ENCODE results near the gene CEBPB. TPM values are rescaled to one million over a fixed set of nuclear protein-coding genes. Genes with fewer than 3 reads are reported as not detected.
"Not testable (repeated sequence)": the region's sequence is repeated elsewhere in the genome, so short reads cannot be mapped to it uniquely, and the experiment has no call there.

The CEBPB gene
- total RNA-seq, 1 experiment from 2014 or later: 183 TPM

DNA sequence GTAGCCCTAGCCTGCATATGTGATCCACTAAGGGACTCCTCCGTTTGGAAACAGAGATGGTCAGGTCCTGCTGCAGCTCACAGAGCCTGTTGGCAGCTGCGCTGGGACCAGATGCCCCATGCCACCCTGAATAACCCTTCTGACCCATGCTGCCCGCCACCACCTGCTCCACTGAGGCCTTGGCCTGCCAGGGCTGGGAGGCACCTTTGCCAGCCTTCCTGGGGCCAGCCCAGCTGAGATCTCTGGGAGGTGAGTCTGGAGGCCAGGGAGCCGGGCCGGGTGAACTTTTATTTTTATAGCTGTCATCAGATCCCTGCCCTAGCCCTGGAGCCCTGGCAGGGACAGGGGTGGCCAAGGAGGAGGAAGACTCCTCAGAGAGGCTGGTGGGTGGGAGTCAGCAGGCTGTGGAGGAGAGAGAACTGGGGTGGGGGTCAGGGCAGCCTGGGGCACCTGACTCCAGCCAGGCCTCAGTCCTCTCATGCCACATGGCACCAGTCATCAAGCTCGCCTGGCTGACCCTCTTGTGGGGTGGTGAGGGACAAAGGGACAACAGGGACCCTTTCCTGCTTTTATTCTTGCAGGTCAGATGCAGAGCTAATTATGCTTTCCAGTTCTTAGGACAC, 10.0 kb downstream of the CEBPB start:
- Mint-ChIP-seq H3K27me3 (ENCODE audit: insufficient read depth, unreplicated experiment) (no peaks in the 10 kb centered on the region), H3K9me3 (ENCODE audit: unreplicated experiment) (peaks cover 10% of the 10 kb centered on the region), H3K4me3 (ENCODE audit: unreplicated experiment) (no peak overlapping the region), H3K4me1 (ENCODE audit: low read depth, unreplicated experiment) (peaks cover 7% of the 10 kb centered on the region), H3K27ac (ENCODE audit: unreplicated experiment) (no peak overlapping the region), H3K36me3 (ENCODE audit: insufficient read depth, unreplicated experiment) (peaks cover 21% of the 10 kb centered on the region)
- POLR2A ChIA-PET: interaction anchor here (0.6 to 0.8 kb wide), 3 partner anchors 10 to 16 kb away, joined by 3 to 9 read pairs (median 4); partner anchors contain the start of gene CEBPB
- H3K27me3 ChIP-seq (replicated peaks; ENCODE audit: control insufficient read depth, insufficient read depth, low read length): no peaks in the 10 kb centered on the region
- peaks cover 13% of the 10 kb centered on the region; the same call in 1 of the 2 replicates for H3K9me3 ChIP-seq
- H3K36me3 ChIP-seq (ENCODE audit: control insufficient read depth, insufficient read depth, low read length): no peaks in the 10 kb centered on the region
- H3K4me1 ChIP-seq: no peaks in the 10 kb centered on the region
- BruUV-seq (replicated peaks): no TSS peak
- intact Hi-C loops (cut with micrococcal nuclease; ENCODE audit: unreplicated experiment): no loop called here
- TF ChIP-seq, protein P1, sequence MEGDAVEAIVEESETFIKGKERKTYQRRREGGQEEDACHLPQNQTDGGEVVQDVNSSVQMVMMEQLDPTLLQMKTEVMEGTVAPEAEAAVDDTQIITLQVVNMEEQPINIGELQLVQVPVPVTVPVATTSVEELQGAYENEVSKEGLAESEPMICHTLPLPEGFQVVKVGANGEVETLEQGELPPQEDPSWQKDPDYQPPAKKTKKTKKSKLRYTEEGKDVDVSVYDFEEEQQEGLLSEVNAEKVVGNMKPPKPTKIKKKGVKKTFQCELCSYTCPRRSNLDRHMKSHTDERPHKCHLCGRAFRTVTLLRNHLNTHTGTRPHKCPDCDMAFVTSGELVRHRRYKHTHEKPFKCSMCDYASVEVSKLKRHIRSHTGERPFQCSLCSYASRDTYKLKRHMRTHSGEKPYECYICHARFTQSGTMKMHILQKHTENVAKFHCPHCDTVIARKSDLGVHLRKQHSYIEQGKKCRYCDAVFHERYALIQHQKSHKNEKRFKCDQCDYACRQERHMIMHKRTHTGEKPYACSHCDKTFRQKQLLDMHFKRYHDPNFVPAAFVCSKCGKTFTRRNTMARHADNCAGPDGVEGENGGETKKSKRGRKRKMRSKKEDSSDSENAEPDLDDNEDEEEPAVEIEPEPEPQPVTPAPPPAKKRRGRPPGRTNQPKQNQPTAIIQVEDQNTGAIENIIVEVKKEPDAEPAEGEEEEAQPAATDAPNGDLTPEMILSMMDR (IDR thresholded peaks at IDR 0.05; ENCODE audit: insufficient read depth in 1 of 2, low read depth in 1 of 2, low read length in 1 of 2, severe bottlenecking in 1 of 2, unreplicated experiment in 1 of 2): no peak
- DNase-seq: no peak
- H3K4me3 ChIP-seq (ENCODE audit: low read depth, low read length): no peak overlapping the region
- CTCF ChIA-PET: interaction anchor here (0.6 to 1.4 kb wide), 3 partner anchors 10 to 138 kb away, joined by 3 to 7 read pairs (median 4); partner anchors contain the start of gene CEBPB

DNA sequence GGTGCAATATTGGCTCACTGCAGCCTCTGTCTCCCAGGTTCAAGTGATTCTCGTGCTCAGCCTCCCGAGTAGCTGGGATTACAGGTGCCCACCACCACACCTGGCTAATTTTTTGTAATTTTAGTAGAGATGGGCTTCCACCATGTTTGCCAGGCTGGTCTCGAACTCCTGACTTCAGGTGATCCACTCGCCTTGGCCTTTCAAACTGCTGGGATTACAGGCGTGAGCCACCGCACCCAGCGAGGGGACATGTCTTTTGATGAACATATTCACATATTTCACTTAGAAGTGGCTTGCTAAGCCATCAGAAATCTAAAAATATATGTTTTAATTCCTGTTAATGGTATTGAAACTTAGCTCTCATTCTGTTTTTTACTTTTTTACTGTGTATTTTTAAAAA, 11.1 kb downstream of the CEBPB start:
- H3K4me3 Mint-ChIP-seq (ENCODE audit: unreplicated experiment); intact Hi-C loops (cut with micrococcal nuclease; ENCODE audit: unreplicated experiment); H3K27me3 Mint-ChIP-seq (ENCODE audit: insufficient read depth, unreplicated experiment); H3K9me3 Mint-ChIP-seq (ENCODE audit: unreplicated experiment); H3K36me3 ChIP-seq (ENCODE audit: control insufficient read depth, insufficient read depth, low read length); H3K4me1 Mint-ChIP-seq (ENCODE audit: low read depth, unreplicated experiment); H3K27ac Mint-ChIP-seq (ENCODE audit: unreplicated experiment); DNase-seq; H3K4me3 ChIP-seq (ENCODE audit: low read depth, low read length); BruUV-seq (replicated peaks); H3K4me1 ChIP-seq; H3K27me3 ChIP-seq (replicated peaks; ENCODE audit: control insufficient read depth, insufficient read depth, low read length): not testable (repeated sequence)
- CTCF ChIA-PET: interaction anchor here (0.6 to 0.7 kb wide), 2 partner anchors 9 to 96 kb away, joined by 4 to 5 read pairs; no protein-coding TSS in a partner anchor
- peaks cover 14% of the 10 kb centered on the region for H3K36me3 Mint-ChIP-seq (ENCODE audit: insufficient read depth, unreplicated experiment)
- peaks cover 13% of the 10 kb centered on the region; the same call in 1 of the 2 replicates for H3K9me3 ChIP-seq
- POLR2A ChIA-PET: interaction anchor here (0.6 to 0.8 kb wide), 2 partner anchors 11 to 15 kb away, joined by 3 to 9 read pairs; partner anchors contain the start of gene CEBPB

DNA sequence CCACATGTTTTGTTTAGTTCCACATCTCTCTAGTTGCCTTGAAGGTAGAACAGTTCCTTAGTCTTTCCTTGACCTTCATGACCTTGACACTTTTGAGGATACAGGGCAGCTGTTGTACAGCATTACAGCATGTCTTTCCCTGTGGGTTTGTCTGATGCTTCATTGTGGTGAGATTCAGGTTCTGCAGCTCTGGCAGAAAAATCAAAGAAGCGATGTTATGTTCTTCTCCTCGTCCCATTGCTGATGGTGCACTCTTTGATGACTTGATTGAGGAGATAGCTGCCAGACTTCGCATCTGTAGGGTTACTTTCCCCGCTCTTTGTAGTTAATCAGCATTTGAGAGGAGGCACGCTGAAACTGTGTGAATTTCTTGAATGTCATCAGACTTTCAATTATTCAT, 12.0 kb downstream of the CEBPB start:
- Histone ChIP-seq H3K36me3 (ENCODE audit: control insufficient read depth, insufficient read depth, low read length) (no peaks in the 10 kb centered on the region), H3K4me3 (ENCODE audit: low read depth, low read length) (no peak overlapping the region), H3K9me3 (peaks cover 13% of the 10 kb centered on the region; the same call in 1 of the 2 replicates), H3K4me1 (no peaks in the 10 kb centered on the region), H3K27me3 (replicated peaks; ENCODE audit: control insufficient read depth, insufficient read depth, low read length) (no peaks in the 10 kb centered on the region)
- Mint-ChIP-seq H3K27me3 (ENCODE audit: insufficient read depth, unreplicated experiment) (no peaks in the 10 kb centered on the region), H3K9me3 (ENCODE audit: unreplicated experiment) (peaks cover 10% of the 10 kb centered on the region), H3K4me1 (ENCODE audit: low read depth, unreplicated experiment) (no peaks in the 10 kb centered on the region), H3K27ac (ENCODE audit: unreplicated experiment) (no peak overlapping the region), H3K36me3 (ENCODE audit: insufficient read depth, unreplicated experiment) (peaks cover 8% of the 10 kb centered on the region), H3K4me3 (ENCODE audit: unreplicated experiment) (no peak overlapping the region)
- no TSS peak for BruUV-seq (replicated peaks)
- CTCF ChIA-PET: no interaction called here
- POLR2A ChIA-PET: no interaction called here
- DNase-seq: no peak
- TF ChIP-seq, protein P1 (IDR thresholded peaks at IDR 0.05; ENCODE audit: insufficient read depth in 1 of 2, low read depth in 1 of 2, low read length in 1 of 2, severe bottlenecking in 1 of 2, unreplicated experiment in 1 of 2): no peak
- intact Hi-C loops (cut with micrococcal nuclease; ENCODE audit: unreplicated experiment): no loop called here

All from Caco-2 (cell line).